HEK293 (cell line): ENCODE results near the gene DBF4B.

ENCODE experiments used
- CTCF ChIA-PET: fragments of 350-600 bp; formaldehyde crosslinking; extraction: SDS; loops from one replicate; lab custom pipeline; 2021; ENCODE audit warnings: antibody characterized with exemption; lab: Yijun Ruan, JAX
- POLR2A ChIA-PET: fragments of 300-600 bp; formaldehyde crosslinking; extraction: SDS; loops from one replicate; lab custom pipeline; 2020; ENCODE audit warnings: antibody characterized with exemption, inconsistent platforms; lab: Yijun Ruan, JAX
- H3K27ac ChIP-seq: fragments of 200-500 bp; sonication (Bioruptor generic); 2 replicates; pipeline ENCODE4 v1.5.1; 2014; ENCODE audit warnings: low read depth, low read length, control low read depth, inconsistent platforms; ENCODE audit errors: extremely low read depth
- H3K36me3 ChIP-seq, 2 experiments: fragments of 200-500 bp in 1 of 2; sonication (Bioruptor generic) in 1 of 2; 1 replicate in 1 of 2; 2 replicates in 1 of 2; pipeline ENCODE4 v1.5.1; 2014 to 2017; ENCODE audit warnings: inconsistent platforms in 2 of 2, low read length in 2 of 2; ENCODE audit not compliant: control insufficient read depth in 2 of 2, insufficient read depth in 1 of 2
- H3K4me1 ChIP-seq: fragments of 200-500 bp; sonication (Bioruptor generic); 2 replicates; pipeline ENCODE4 v1.5.1; 2014; ENCODE audit warnings: mild to moderate bottlenecking, low read length, inconsistent platforms; ENCODE audit not compliant: control insufficient read depth, insufficient read depth
- H3K4me3 ChIP-seq: 2 replicates; pipeline ENCODE4 v1.5.1; 2011; ENCODE audit warnings: low read depth, mild to moderate bottlenecking, control low read depth, low read length, moderate library complexity
- H3K9me3 ChIP-seq: fragments of 200-500 bp; sonication (Bioruptor generic); 2 replicates; pipeline ENCODE4 v1.5.1; 2014; ENCODE audit warnings: low read depth, low read length, inconsistent platforms; ENCODE audit not compliant: control insufficient read depth, insufficient read depth
- GFI1B ChIP-seq: fragments of 450-650 bp; formaldehyde crosslinking; IDR thresholded peaks from 2 replicates; pipeline ENCODE4 v1.5.1; 2016; ENCODE audit warnings: missing biosample characterization, missing genetic modification characterization
- IKZF3 ChIP-seq: fragments of 450-650 bp; IDR thresholded peaks from 2 replicates; pipeline ENCODE4 v1.5.0; 2018; ENCODE audit warnings: missing biosample characterization, mild to moderate bottlenecking, missing genetic modification characterization, moderate library complexity
- KLF7 ChIP-seq: fragments of 450-650 bp; formaldehyde crosslinking; IDR thresholded peaks from 2 replicates; pipeline ENCODE4 v1.5.1; 2016; ENCODE audit warnings: missing biosample characterization, missing genetic modification characterization, borderline replicate concordance
- MEIS1 ChIP-seq: sonication (generic); formaldehyde crosslinking; IDR thresholded peaks from 2 replicates; pipeline ENCODE4 v1.8.1; 2022; ENCODE audit warnings: missing genetic modification reagents, mild to moderate bottlenecking, borderline replicate concordance
- YY2 ChIP-seq: fragments of 450-650 bp; formaldehyde crosslinking; IDR thresholded peaks from 2 replicates; pipeline ENCODE4 v1.5.1; 2016; ENCODE audit warnings: missing biosample characterization, missing genetic modification characterization
- ZBTB8A ChIP-seq: fragments of 450-650 bp; formaldehyde crosslinking; IDR thresholded peaks from 2 replicates; pipeline ENCODE4 v1.5.1; 2016; ENCODE audit warnings: missing biosample characterization, missing genetic modification characterization
- ZEB2 ChIP-seq: fragments of 450-650 bp; formaldehyde crosslinking; IDR thresholded peaks from 2 replicates; pipeline ENCODE4 v1.5.1; 2016; ENCODE audit warnings: missing biosample characterization, missing genetic modification characterization
- ZFHX2 ChIP-seq: fragments of 450-650 bp; formaldehyde crosslinking; conservative IDR thresholded peaks from 2 replicates; pipeline ENCODE4 v1.5.1; 2016; ENCODE audit warnings: missing biosample characterization, missing genetic modification characterization
- ZIC2 ChIP-seq: fragments of 450-650 bp; formaldehyde crosslinking; IDR thresholded peaks from 2 replicates; pipeline ENCODE4 v1.5.1; 2016; ENCODE audit warnings: missing biosample characterization, missing genetic modification characterization
- ZNF112 ChIP-seq: fragments of 450-650 bp; formaldehyde crosslinking; IDR thresholded peaks from 2 replicates; pipeline ENCODE4 v1.5.0; 2017; ENCODE audit warnings: missing biosample characterization, missing genetic modification characterization
- ZNF221 ChIP-seq: fragments of 450-650 bp; formaldehyde crosslinking; IDR thresholded peaks from 2 replicates; pipeline ENCODE4 v1.5.1; 2017; ENCODE audit warnings: missing biosample characterization, missing genetic modification characterization, borderline replicate concordance
- ZNF341 ChIP-seq: fragments of 450-650 bp; formaldehyde crosslinking; IDR thresholded peaks from 2 replicates; pipeline ENCODE4; 2016; ENCODE audit warnings: low read depth, missing biosample characterization, missing genetic modification characterization
- ZNF514 ChIP-seq: fragments of 450-650 bp; formaldehyde crosslinking; IDR thresholded peaks from 2 replicates; pipeline ENCODE4 v1.5.1; 2016; ENCODE audit warnings: missing biosample characterization, missing genetic modification characterization
- ZNF549 ChIP-seq: fragments of 450-650 bp; IDR thresholded peaks from 2 replicates; pipeline ENCODE4 v1.5.1; 2018; ENCODE audit warnings: missing biosample characterization, missing genetic modification characterization, mild to moderate bottlenecking, inconsistent platforms, moderate library complexity
- ZNF571 ChIP-seq: fragments of 450-650 bp; formaldehyde crosslinking; IDR thresholded peaks from 2 replicates; pipeline ENCODE4 v1.5.0; 2017; ENCODE audit warnings: missing biosample characterization, missing genetic modification characterization
- ZNF600 ChIP-seq: fragments of 450-650 bp; formaldehyde crosslinking; IDR thresholded peaks from 2 replicates; pipeline ENCODE4 v1.5.1; 2016; ENCODE audit warnings: missing biosample characterization, missing genetic modification characterization
- ZNF621 ChIP-seq: fragments of 450-650 bp; formaldehyde crosslinking; IDR thresholded peaks from 2 replicates; pipeline ENCODE4 v1.5.1; 2017; ENCODE audit warnings: missing biosample characterization, missing genetic modification characterization
- ZNF639 ChIP-seq: fragments of 450-650 bp; formaldehyde crosslinking; IDR thresholded peaks from 2 replicates; pipeline ENCODE4 v1.5.1; 2016; ENCODE audit warnings: missing biosample characterization, missing genetic modification characterization
- ZNF658 ChIP-seq: fragments of 450-650 bp; formaldehyde crosslinking; IDR thresholded peaks from 2 replicates; pipeline ENCODE4; 2016; ENCODE audit warnings: missing biosample characterization, missing genetic modification characterization
- ZNF664 ChIP-seq: fragments of 450-650 bp; formaldehyde crosslinking; IDR thresholded peaks from 2 replicates; pipeline ENCODE4 v1.5.1; 2016; ENCODE audit warnings: missing biosample characterization, missing genetic modification characterization
- ZNF677 ChIP-seq: fragments of 450-650 bp; IDR thresholded peaks from 2 replicates; pipeline ENCODE4 v1.5.0; 2018; ENCODE audit warnings: missing biosample characterization, mild to moderate bottlenecking, missing genetic modification characterization, moderate library complexity
- ZNF701 ChIP-seq: fragments of 450-650 bp; formaldehyde crosslinking; IDR thresholded peaks from 2 replicates; pipeline ENCODE4 v1.5.1; 2016; ENCODE audit warnings: missing biosample characterization, missing genetic modification characterization
- ZXDB ChIP-seq: fragments of 450-650 bp; formaldehyde crosslinking; IDR thresholded peaks from 2 replicates; pipeline ENCODE4 v1.5.1; 2016; ENCODE audit warnings: missing biosample characterization, missing genetic modification characterization
- TF ChIP-seq, protein P1 (sequence below): fragments of 450-650 bp; IDR thresholded peaks from 2 replicates; pipeline ENCODE4 v1.5.1; 2018; ENCODE audit warnings: missing biosample characterization, missing genetic modification characterization
- TF ChIP-seq, protein P2 (sequence below): fragments of 450-650 bp; formaldehyde crosslinking; IDR thresholded peaks from 2 replicates; pipeline ENCODE4 v1.5.1; 2016; ENCODE audit warnings: missing biosample characterization, missing genetic modification characterization, low read depth
- TF ChIP-seq, protein P3 (sequence below): fragments of 450-650 bp; formaldehyde crosslinking; IDR thresholded peaks from 2 replicates; pipeline ENCODE4 v1.5.1; 2016; ENCODE audit warnings: missing biosample characterization, missing genetic modification characterization

DBF4B gene

DNA sequence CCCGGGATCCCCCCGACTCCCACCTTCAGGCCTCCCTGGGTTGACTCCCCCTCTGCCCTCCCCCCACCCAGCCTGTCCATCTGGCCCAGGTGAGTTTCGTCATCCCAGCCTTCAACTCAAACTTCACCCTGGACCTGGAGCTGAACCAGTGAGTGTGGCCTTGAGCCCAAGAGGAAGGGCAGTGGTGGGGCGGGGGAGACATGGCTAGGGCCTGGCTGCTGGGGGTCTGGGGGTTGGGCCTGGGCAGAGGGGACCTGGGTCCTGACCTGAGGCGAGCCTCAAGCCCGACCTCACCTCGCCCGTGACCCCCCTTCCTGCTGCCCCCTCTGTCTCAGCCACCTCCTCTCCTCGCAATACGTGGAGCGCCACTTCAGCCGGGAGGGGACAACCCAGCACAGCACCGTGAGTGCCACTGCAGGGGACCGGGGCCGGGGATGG is 61.2 kb downstream of the DBF4B start (continued):
- no peak for TF ChIP-seq ZNF112 (tag by site-specific recombination)
- TF ChIP-seq MEIS1 (CRISPR knock-in tag) = no peak
- TF ChIP-seq ZNF600 (tag by site-specific recombination) = no peak

DNA sequence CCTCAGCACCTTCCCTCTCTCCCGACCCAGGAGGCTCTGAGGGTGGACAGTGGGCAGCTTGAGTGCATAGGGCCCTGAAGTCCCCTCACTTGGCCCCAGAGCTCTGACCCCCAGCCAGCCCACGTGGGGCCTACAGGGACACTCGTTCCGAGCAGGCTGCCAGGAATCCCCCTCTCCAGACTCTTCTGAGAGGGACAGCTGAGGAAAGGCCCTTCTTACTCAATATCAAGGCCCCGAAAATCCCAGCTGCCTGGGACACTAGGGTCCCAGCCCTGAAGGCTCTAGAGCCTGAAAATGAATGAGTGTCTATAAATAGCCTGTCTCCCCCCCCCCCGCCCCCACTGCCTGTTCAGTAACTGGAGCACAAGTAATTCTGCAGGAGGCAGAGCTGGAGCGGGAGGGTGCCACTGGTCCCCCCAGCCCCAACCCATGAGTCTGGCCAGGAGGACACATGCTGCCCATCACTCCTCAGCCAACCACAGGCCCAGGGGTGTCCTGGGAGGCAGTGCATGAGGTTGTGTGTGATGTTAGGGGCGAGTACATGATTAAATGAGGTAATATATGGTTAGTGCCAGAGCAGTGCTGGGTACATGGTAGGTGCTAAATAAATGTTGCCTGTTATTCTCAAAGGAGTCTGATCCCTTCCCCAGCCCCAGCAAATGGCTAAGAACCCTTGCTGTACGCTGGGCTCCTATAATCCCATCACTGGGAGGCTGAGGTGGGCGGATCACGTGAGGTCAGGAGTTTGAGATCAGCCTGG is 61.9 kb downstream of the DBF4B start:
- no peaks in the 10 kb centered on the region for H3K9me3 ChIP-seq
- POLR2A ChIA-PET = no interaction called here
- no peak overlapping the region for H3K4me3 ChIP-seq
- CTCF ChIA-PET = interaction anchor here (0.7 to 18.2 kb wide), 7 partner anchors 8 to 236 kb away, joined by 3 to 461 read pairs (median 4); no protein-coding TSS in a partner anchor
- H3K36me3 ChIP-seq = no peaks in the 10 kb centered on the region
- TF ChIP-seq ZNF514 (no peak), ZBTB8A (tag by site-specific recombination) (no peak; the same call in 1 of the 2 replicates), ZFHX2 (peak; percentile 23; the same call in 1 of the 2 replicates), YY2 (tag by site-specific recombination) (no peak), ZNF658 (tag by site-specific recombination) (no peak), ZIC2 (peak; percentile 49; the same call in 1 of the 2 replicates), ZNF221 (tag by site-specific recombination) (no peak), ZNF677 (no peak), ZNF549 (tag by site-specific recombination) (no peak), GFI1B (tag by site-specific recombination) (no peak), ZNF664 (peak; percentile 99), ZNF341 (tag by site-specific recombination) (no peak), ZNF639 (tag by site-specific recombination) (no peak), ZNF701 (no peak), KLF7 (tag by site-specific recombination) (no peak), ZEB2 (no peak), ZNF621 (tag by site-specific recombination) (no peak), ZXDB (no peak)
- TF ChIP-seq, protein P1, sequence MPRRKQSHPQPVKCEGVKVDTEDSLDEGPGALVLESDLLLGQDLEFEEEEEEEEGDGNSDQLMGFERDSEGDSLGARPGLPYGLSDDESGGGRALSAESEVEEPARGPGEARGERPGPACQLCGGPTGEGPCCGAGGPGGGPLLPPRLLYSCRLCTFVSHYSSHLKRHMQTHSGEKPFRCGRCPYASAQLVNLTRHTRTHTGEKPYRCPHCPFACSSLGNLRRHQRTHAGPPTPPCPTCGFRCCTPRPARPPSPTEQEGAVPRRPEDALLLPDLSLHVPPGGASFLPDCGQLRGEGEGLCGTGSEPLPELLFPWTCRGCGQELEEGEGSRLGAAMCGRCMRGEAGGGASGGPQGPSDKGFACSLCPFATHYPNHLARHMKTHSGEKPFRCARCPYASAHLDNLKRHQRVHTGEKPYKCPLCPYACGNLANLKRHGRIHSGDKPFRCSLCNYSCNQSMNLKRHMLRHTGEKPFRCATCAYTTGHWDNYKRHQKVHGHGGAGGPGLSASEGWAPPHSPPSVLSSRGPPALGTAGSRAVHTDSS (tag by site-specific recombination) = no peak
- H3K4me1 ChIP-seq = no peaks in the 10 kb centered on the region
- H3K27ac ChIP-seq = no peak overlapping the region

GRCh38 chr17:44772308-44773045 is 64.0 kb downstream of the DBF4B start:
- Histone ChIP-seq H3K36me3 (peaks cover 0 to 7% of the 10 kb centered on the region in 2 experiments; a peak in 1 of 3 replicates), H3K9me3 (no peaks in the 10 kb centered on the region), H3K4me3 (no peak overlapping the region), H3K27ac (no peak overlapping the region), H3K4me1 (no peaks in the 10 kb centered on the region)
- ChIA-PET POLR2A (interaction anchor here (0.7 kb wide), 1 partner anchor 45 kb away, joined by 4 read pairs; no protein-coding TSS in a partner anchor), CTCF (interaction anchor here (1.3 to 18.2 kb wide), 2 partner anchors 9 to 91 kb away, joined by 3 to 461 read pairs; no protein-coding TSS in a partner anchor)
- TF ChIP-seq ZNF600 (tag by site-specific recombination) (no peak), ZNF571 (tag by site-specific recombination) (no peak), IKZF3 (tag by site-specific recombination) (no peak), ZNF621 (tag by site-specific recombination) (no peak), ZIC2 (no peak)
- TF ChIP-seq, protein P2, sequence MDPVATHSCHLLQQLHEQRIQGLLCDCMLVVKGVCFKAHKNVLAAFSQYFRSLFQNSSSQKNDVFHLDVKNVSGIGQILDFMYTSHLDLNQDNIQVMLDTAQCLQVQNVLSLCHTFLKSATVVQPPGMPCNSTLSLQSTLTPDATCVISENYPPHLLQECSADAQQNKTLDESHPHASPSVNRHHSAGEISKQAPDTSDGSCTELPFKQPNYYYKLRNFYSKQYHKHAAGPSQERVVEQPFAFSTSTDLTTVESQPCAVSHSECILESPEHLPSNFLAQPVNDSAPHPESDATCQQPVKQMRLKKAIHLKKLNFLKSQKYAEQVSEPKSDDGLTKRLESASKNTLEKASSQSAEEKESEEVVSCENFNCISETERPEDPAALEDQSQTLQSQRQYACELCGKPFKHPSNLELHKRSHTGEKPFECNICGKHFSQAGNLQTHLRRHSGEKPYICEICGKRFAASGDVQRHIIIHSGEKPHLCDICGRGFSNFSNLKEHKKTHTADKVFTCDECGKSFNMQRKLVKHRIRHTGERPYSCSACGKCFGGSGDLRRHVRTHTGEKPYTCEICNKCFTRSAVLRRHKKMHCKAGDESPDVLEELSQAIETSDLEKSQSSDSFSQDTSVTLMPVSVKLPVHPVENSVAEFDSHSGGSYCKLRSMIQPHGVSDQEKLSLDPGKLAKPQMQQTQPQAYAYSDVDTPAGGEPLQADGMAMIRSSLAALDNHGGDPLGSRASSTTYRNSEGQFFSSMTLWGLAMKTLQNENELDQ (tag by site-specific recombination) = no peak
- TF ChIP-seq, protein P3, sequence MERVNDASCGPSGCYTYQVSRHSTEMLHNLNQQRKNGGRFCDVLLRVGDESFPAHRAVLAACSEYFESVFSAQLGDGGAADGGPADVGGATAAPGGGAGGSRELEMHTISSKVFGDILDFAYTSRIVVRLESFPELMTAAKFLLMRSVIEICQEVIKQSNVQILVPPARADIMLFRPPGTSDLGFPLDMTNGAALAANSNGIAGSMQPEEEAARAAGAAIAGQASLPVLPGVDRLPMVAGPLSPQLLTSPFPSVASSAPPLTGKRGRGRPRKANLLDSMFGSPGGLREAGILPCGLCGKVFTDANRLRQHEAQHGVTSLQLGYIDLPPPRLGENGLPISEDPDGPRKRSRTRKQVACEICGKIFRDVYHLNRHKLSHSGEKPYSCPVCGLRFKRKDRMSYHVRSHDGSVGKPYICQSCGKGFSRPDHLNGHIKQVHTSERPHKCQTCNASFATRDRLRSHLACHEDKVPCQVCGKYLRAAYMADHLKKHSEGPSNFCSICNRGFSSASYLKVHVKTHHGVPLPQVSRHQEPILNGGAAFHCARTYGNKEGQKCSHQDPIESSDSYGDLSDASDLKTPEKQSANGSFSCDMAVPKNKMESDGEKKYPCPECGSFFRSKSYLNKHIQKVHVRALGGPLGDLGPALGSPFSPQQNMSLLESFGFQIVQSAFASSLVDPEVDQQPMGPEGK (tag by site-specific recombination) = no peak
